PC-9 (cell line): ENCODE data around the gene SLC6A20.

ENCODE experiments used
- EZH2 ChIP-seq: fragments of 200-600 bp; sonication (generic); IDR thresholded peaks from 2 replicates; pipeline ENCODE4 v1.8.0; 2017; ENCODE audit warnings: antibody characterized with exemption, low read depth
- TF ChIP-seq, protein P1 (sequence below): fragments of 200-600 bp; sonication (generic); conservative IDR thresholded peaks from 2 replicates; pipeline ENCODE4 v1.6.1; 2017; ENCODE audit warnings: mixed run types, antibody characterized with exemption, mild to moderate bottlenecking, moderate library complexity

GRCh38 chr3:45789235-45789812, 7.0 kb downstream of the SLC6A20 start:
- TF ChIP-seq, protein P1, sequence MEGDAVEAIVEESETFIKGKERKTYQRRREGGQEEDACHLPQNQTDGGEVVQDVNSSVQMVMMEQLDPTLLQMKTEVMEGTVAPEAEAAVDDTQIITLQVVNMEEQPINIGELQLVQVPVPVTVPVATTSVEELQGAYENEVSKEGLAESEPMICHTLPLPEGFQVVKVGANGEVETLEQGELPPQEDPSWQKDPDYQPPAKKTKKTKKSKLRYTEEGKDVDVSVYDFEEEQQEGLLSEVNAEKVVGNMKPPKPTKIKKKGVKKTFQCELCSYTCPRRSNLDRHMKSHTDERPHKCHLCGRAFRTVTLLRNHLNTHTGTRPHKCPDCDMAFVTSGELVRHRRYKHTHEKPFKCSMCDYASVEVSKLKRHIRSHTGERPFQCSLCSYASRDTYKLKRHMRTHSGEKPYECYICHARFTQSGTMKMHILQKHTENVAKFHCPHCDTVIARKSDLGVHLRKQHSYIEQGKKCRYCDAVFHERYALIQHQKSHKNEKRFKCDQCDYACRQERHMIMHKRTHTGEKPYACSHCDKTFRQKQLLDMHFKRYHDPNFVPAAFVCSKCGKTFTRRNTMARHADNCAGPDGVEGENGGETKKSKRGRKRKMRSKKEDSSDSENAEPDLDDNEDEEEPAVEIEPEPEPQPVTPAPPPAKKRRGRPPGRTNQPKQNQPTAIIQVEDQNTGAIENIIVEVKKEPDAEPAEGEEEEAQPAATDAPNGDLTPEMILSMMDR: no peak
- no peak for TF ChIP-seq EZH2
